Fibroblast of lung (primary cell): ENCODE measurements around the gene PHF24. TPM values are rescaled to one million over a fixed set of nuclear protein-coding genes. Genes with fewer than 3 reads are reported as not detected.

Experiments used
- DNase-seq, 2 donors: peaks; one replicate each; pipeline versions ENCODE4 v3.0.0 to v3.0.0-alpha.2; 2010; ENCODE audit warnings: low read depth in 2 of 2
- H2AFZ ChIP-seq: 2 replicates; pipeline ENCODE4 v1.5.1; 2012; ENCODE audit warnings: low read length, control low read depth, inconsistent platforms
- H3K27ac ChIP-seq: 2 replicates; pipeline ENCODE4 v1.5.1; 2011; ENCODE audit warnings: low read length, control low read depth; ENCODE audit not compliant: insufficient read depth
- H3K27me3 ChIP-seq: 2 replicates; pipeline ENCODE4 v1.5.1; 2011; ENCODE audit warnings: mild to moderate bottlenecking, low read length; ENCODE audit not compliant: control insufficient read depth, insufficient read depth
- H3K36me3 ChIP-seq: 2 replicates; pipeline ENCODE4 v1.5.1; 2011; ENCODE audit warnings: low read length; ENCODE audit not compliant: control insufficient read depth, insufficient read depth
- H3K4me1 ChIP-seq: 2 replicates; pipeline ENCODE4 v1.5.1; 2011; ENCODE audit warnings: low read length; ENCODE audit not compliant: control insufficient read depth, insufficient read depth; ENCODE audit errors: extremely low read depth
- H3K4me2 ChIP-seq: 2 replicates; pipeline ENCODE4 v1.5.1; 2011; ENCODE audit warnings: low read length, control low read depth; ENCODE audit not compliant: insufficient read depth; ENCODE audit errors: extremely low read depth
- H3K4me3 ChIP-seq, 4 experiments: fragments of 200-600 bp in 1 of 4; sonication (generic) in 1 of 4; replicated peaks in 1 of 4; 2 replicates each; pipeline ENCODE4 v1.5.1; 2011 to 2016; ENCODE audit warnings: low read length in 4 of 4, low read depth in 3 of 4, mild to moderate bottlenecking in 3 of 4, control low read depth in 2 of 4, inconsistent platforms in 1 of 4, mixed read lengths in 1 of 4; ENCODE audit not compliant: insufficient read depth in 1 of 4; ENCODE audit errors: control extremely low read depth in 1 of 4
- H3K79me2 ChIP-seq: 2 replicates; pipeline ENCODE4 v1.5.1; 2012; ENCODE audit warnings: mild to moderate bottlenecking, low read length, inconsistent platforms; ENCODE audit not compliant: control insufficient read depth, insufficient read depth
- H3K9ac ChIP-seq: 2 replicates; pipeline ENCODE4 v1.5.1; 2011; ENCODE audit warnings: mild to moderate bottlenecking, low read length, control low read depth; ENCODE audit not compliant: insufficient read depth
- H3K9me3 ChIP-seq: 2 replicates; pipeline ENCODE4 v1.5.1; 2012; ENCODE audit warnings: low read depth, low read length; ENCODE audit not compliant: control insufficient read depth, insufficient read depth
- H4K20me1 ChIP-seq: 2 replicates; pipeline ENCODE4 v1.5.1; 2011; ENCODE audit warnings: low read length; ENCODE audit not compliant: control insufficient read depth, insufficient read depth; ENCODE audit errors: extremely low read depth
- CTCF ChIP-seq, 2 donors: IDR thresholded peaks in 1 of 2; conservative IDR thresholded peaks in 1 of 2; 1 replicate in 1 of 2; 2 replicates in 1 of 2; pipeline ENCODE4 v1.5.1; 2011 to 2012; ENCODE audit warnings: low read length in 2 of 2, control low read depth in 1 of 2, inconsistent platforms in 1 of 2, low read depth in 1 of 2, mild to moderate bottlenecking in 1 of 2
- EZH2 ChIP-seq: IDR thresholded peaks from 2 replicates; pipeline ENCODE4 v1.5.1; 2012; ENCODE audit warnings: low read length, control low read depth, mild to moderate bottlenecking; ENCODE audit errors: missing control alignments
- polyA plus RNA-seq, 2 donors: library from polyadenylated mRNA; depleted of rRNA in 1 of 2; stranded (reverse) in 1 of 2; unstranded in 1 of 2; fragments of >200 nt; gene quantifications; 2 replicates each; pipeline ENCODE4 v1.2.1, GENCODE V29; 2011 to 2012; ENCODE audit warnings: missing spikeins in 1 of 2
- total RNA-seq: library from RNA; depleted of rRNA; stranded (reverse); fragments of >200 nt; gene quantifications from 2 replicates; pipeline ENCODE4 v1.2.1, GENCODE V29; 2014

PHF24 gene
- total and polyA plus RNA-seq, 2 donors (not counting 1 experiment from before 2014, with no cell fraction given) = 0.17 TPM; not detected in 1

GRCh38 chr9:34962546-34962945, 4.5 kb downstream of the PHF24 start:
- no peaks in the 10 kb centered on the region for H3K9me3 ChIP-seq
- no peak for DNase-seq
- H3K4me3 ChIP-seq = no peak overlapping the region
- no peak overlapping the region for H2AFZ ChIP-seq
- no peaks in the 10 kb centered on the region for H3K36me3 ChIP-seq
- H3K4me1 ChIP-seq = no peaks in the 10 kb centered on the region
- no peak overlapping the region for H3K4me2 ChIP-seq
- H3K27ac ChIP-seq = no peak overlapping the region
- H4K20me1 ChIP-seq = no peaks in the 10 kb centered on the region
- H3K79me2 ChIP-seq = no peaks in the 10 kb centered on the region
- H3K27me3 ChIP-seq = peaks cover 50% of the 10 kb centered on the region
- no peak overlapping the region for H3K9ac ChIP-seq
- no peak for TF ChIP-seq CTCF (conservative IDR thresholded peaks at IDR 0.05 in 1 of 2, IDR thresholded peaks at IDR 0.05 in 1 of 2; ENCODE audit: low read depth in 1 of 2, low read length in 2 of 2)
- no peak for TF ChIP-seq EZH2

- Histone ChIP-seq H3K27ac (no peak overlapping the region), H3K27me3 (peaks cover 46% of the 10 kb centered on the region)
Observed at GRCh38 chr9:34963552-34963951, 5.5 kb downstream of the PHF24 start.

GRCh38 chr9:34964458-34964857, 6.4 kb downstream of the PHF24 start:
- TF ChIP-seq EZH2 (no peak), CTCF (conservative IDR thresholded peaks at IDR 0.05 in 1 of 2, IDR thresholded peaks at IDR 0.05 in 1 of 2; ENCODE audit: low read depth in 1 of 2, low read length in 2 of 2) (no peak)

More at GRCh38 chr9:34963552-34963951, 5.5 kb downstream of the PHF24 start:
- H3K4me2 ChIP-seq = no peak overlapping the region
- H3K9ac ChIP-seq = no peak overlapping the region
- H3K79me2 ChIP-seq = no peaks in the 10 kb centered on the region
- no peaks in the 10 kb centered on the region for H3K9me3 ChIP-seq
- no peak overlapping the region for H2AFZ ChIP-seq
- TF ChIP-seq EZH2 = no peak
- TF ChIP-seq CTCF (conservative IDR thresholded peaks at IDR 0.05 in 1 of 2, IDR thresholded peaks at IDR 0.05 in 1 of 2; ENCODE audit: low read depth in 1 of 2, low read length in 2 of 2) = no peak
- H3K36me3 ChIP-seq = no peaks in the 10 kb centered on the region
- no peaks in the 10 kb centered on the region for H3K4me1 ChIP-seq
- no peak overlapping the region for H3K4me3 ChIP-seq
- H4K20me1 ChIP-seq = no peaks in the 10 kb centered on the region
- no peak for DNase-seq

More at GRCh38 chr9:34964458-34964857, 6.4 kb downstream of the PHF24 start:
- H3K27me3 ChIP-seq = peaks cover 39% of the 10 kb centered on the region
- no peak for DNase-seq
- H2AFZ ChIP-seq = no peak overlapping the region
- H3K4me1 ChIP-seq = no peaks in the 10 kb centered on the region
- no peaks in the 10 kb centered on the region for H4K20me1 ChIP-seq
- H3K36me3 ChIP-seq = no peaks in the 10 kb centered on the region
- no peaks in the 10 kb centered on the region for H3K79me2 ChIP-seq
- no peak overlapping the region for H3K27ac ChIP-seq
- no peaks in the 10 kb centered on the region for H3K9me3 ChIP-seq
- H3K9ac ChIP-seq = no peak overlapping the region
- H3K4me2 ChIP-seq = no peak overlapping the region
- H3K4me3 ChIP-seq = no peak overlapping the region
